ENCODE measurements around the gene FMOD. TPM values are rescaled to one million over a fixed set of nuclear protein-coding genes. Genes with fewer than 3 reads are reported as not detected.

Gene FMOD
- total RNA-seq, 4 donors from 2014 or later: 13.3 to 36.6 (median 22.9) TPM

- no peak overlapping the region for H3K4me3 ChIP-seq
- no peak for TF ChIP-seq EP300 (IDR thresholded peaks at IDR 0.05)
- no peak for TF ChIP-seq CTCF (IDR thresholded peaks at IDR 0.05)
- no peak for TF ChIP-seq POLR2A (IDR thresholded peaks at IDR 0.05)
- no peak for TF ChIP-seq POLR2AphosphoS5 (IDR thresholded peaks at IDR 0.05)
- DNase-seq (ENCODE audit: low spot score in 2 of 2): no peak
- H3K36me3 ChIP-seq: no peaks in the 10 kb centered on the region
- 82% methylated on average over 4 of the region's 4 CpGs for WGBS
- no peaks in the 10 kb centered on the region for H3K27me3 ChIP-seq
- no peak overlapping the region for H3K27ac ChIP-seq
- H3K4me1 ChIP-seq: peaks cover 12% of the 10 kb centered on the region
- no peaks in the 10 kb centered on the region for H3K9me3 ChIP-seq
Observed at GRCh38 chr1:203367057-203367456, 16.1 kb upstream of the FMOD start.

- Histone ChIP-seq H3K36me3 (no peaks in the 10 kb centered on the region), H3K27me3 (no peaks in the 10 kb centered on the region), H3K4me3 (no peak overlapping the region), H3K4me1 (peaks cover 12% of the 10 kb centered on the region), H3K27ac (no peak overlapping the region), H3K9me3 (no peaks in the 10 kb centered on the region)
- 88% methylated on average over 3 of the region's 3 CpGs for WGBS
- no peak for TF ChIP-seq POLR2AphosphoS5 (IDR thresholded peaks at IDR 0.05)
- no peak for TF ChIP-seq EP300 (IDR thresholded peaks at IDR 0.05)
- no peak for TF ChIP-seq CTCF (IDR thresholded peaks at IDR 0.05)
- no peak for TF ChIP-seq POLR2A (IDR thresholded peaks at IDR 0.05)
- DNase-seq (ENCODE audit: low spot score in 2 of 2): no peak
Observed at GRCh38 chr1:203366476-203366875, 15.6 kb upstream of the FMOD start.

GRCh38 chr1:203364806-203365205, 13.9 kb upstream of the FMOD start:
- Histone ChIP-seq H3K27ac (no peak overlapping the region), H3K4me1 (peaks cover 12% of the 10 kb centered on the region), H3K27me3 (no peaks in the 10 kb centered on the region), H3K9me3 (no peaks in the 10 kb centered on the region), H3K36me3 (no peaks in the 10 kb centered on the region), H3K4me3 (no peak overlapping the region)
- DNase-seq (ENCODE audit: low spot score in 2 of 2): no peak
- no peak for TF ChIP-seq POLR2AphosphoS5 (IDR thresholded peaks at IDR 0.05)
- no peak for TF ChIP-seq POLR2A (IDR thresholded peaks at IDR 0.05)
- no peak for TF ChIP-seq EP300 (IDR thresholded peaks at IDR 0.05)
- TF ChIP-seq CTCF (IDR thresholded peaks at IDR 0.05): no peak
- WGBS: 79% methylated on average over 4 of the region's 4 CpGs

DNA sequence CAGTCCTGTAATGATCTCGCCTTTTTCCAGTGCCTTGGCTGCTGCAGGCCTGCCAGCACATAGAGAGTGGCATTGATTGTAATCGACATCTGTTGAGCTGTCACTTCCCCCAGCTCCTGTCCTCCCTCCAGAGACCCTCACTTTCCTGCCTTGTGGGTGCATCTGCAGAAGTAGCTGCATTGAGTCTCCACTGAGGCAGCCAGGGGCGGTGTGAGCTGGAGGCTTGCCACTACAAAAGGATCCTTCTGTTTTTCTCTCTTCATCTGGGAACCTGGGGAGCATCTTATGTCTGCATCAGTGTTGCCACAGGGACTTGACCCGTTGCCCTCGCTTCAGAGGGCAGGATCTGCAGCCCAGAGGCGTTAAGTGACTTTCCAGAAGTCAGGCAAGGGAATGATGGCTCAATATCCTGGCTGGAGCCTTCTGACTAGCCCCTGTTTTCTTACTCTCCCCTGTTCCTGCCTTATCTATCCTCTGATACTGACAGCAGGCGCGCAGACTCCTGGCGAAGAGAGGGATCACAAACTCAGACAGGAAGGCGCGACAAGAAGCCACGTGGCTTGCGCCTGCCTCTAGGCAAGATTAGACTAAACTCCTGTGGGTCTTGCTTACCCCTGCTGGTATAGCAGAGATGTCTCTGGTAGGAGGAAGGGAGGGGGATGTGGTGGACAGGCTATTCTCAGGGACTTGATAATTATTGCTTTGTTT, 13.3 kb upstream of the FMOD start:
- DNase-seq (ENCODE audit: low spot score in 2 of 2): no peak
- H3K4me3 ChIP-seq: no peak overlapping the region
- H3K9me3 ChIP-seq: no peaks in the 10 kb centered on the region
- no peaks in the 10 kb centered on the region for H3K36me3 ChIP-seq
- H3K27ac ChIP-seq: no peak overlapping the region
- peaks cover 8% of the 10 kb centered on the region for H3K4me1 ChIP-seq
- TF ChIP-seq CTCF (IDR thresholded peaks at IDR 0.05): no peak
- TF ChIP-seq EP300 (IDR thresholded peaks at IDR 0.05): no peak
- no peak for TF ChIP-seq POLR2A (IDR thresholded peaks at IDR 0.05)
- TF ChIP-seq POLR2AphosphoS5 (IDR thresholded peaks at IDR 0.05): no peak
- 72% methylated on average over 13 of the region's 13 CpGs for WGBS
- no peaks in the 10 kb centered on the region for H3K27me3 ChIP-seq

GRCh38 chr1:203362720-203363025, 11.8 kb upstream of the FMOD start:
- Histone ChIP-seq H3K4me1 (no peaks in the 10 kb centered on the region), H3K27me3 (no peaks in the 10 kb centered on the region), H3K36me3 (no peaks in the 10 kb centered on the region), H3K27ac (no peak overlapping the region), H3K4me3 (no peak overlapping the region), H3K9me3 (no peaks in the 10 kb centered on the region)
- TF ChIP-seq POLR2A (IDR thresholded peaks at IDR 0.05) (no peak), POLR2AphosphoS5 (IDR thresholded peaks at IDR 0.05) (no peak), CTCF (IDR thresholded peaks at IDR 0.05) (no peak), EP300 (IDR thresholded peaks at IDR 0.05) (no peak)
- no peak for DNase-seq (ENCODE audit: low spot score in 2 of 2)
